HG03135 (cell line): ENCODE data around the gene SGCD.

Experiments used
- ATAC-seq: cut with Tn5 transposase; IDR thresholded peaks from one replicate; pipeline ENCODE4 v1.9.1; 2021; ENCODE audit warnings: mild to moderate bottlenecking, moderate library complexity; ENCODE audit not compliant: unreplicated experiment

SGCD gene

DNA sequence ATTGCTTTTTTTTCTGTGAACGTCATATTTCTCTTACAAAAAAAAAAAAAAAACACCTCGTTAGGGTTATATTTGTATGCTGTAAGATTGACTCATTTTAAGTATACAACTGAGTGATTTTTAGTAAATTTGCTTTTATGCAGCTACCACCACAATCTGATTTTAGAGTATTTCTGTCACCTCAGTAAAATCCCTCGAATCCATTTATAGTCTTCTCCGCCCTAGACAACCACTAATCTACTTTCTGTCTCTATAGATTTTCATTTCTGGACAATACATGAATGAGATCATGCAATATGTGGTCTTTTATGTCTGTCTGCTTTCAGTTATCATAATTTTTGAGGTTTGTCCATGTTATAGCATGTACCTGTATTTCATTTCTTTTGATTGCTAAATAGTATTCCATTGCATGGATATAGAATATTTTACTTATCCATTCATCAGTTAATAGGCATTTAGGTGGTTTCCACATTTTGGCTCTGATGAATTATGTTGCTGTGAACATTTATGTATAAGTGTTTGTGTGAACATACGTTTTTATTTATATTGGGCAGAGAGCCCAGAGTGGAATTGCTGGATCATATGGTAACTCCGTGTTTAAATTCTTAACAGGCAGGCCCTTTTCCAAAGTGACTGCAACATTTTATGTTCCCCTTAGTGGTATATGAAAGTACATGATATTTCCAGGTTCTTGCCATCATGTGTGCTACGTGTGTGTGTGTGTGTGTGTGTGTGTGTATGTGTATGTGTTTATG, 171.4 kb downstream of the SGCD start:
- no peak for ATAC-seq

DNA sequence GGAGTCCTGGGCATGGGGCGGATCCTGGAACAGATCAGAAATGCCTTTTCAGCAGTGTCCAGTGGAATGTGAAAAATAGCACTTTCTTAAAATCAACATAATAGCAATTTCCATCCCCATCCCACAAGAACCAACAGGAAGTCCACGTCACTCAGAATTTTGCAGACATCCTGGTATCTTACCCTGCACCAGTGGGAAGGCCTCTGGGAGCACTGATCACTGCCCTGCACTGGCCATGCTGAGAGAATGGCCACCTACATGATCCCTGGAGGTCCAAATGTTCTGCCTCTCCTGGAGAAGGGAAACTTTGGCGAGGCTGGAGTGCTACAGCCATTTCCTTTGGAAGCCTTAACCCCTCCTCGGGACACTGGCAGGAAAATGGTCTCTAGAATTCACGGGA, 173.8 kb downstream of the SGCD start:
- no peak for ATAC-seq

- ATAC-seq: no peak
Measured at GRCh38 chr5:156505101-156505500, 178.1 kb downstream of the SGCD start.

DNA sequence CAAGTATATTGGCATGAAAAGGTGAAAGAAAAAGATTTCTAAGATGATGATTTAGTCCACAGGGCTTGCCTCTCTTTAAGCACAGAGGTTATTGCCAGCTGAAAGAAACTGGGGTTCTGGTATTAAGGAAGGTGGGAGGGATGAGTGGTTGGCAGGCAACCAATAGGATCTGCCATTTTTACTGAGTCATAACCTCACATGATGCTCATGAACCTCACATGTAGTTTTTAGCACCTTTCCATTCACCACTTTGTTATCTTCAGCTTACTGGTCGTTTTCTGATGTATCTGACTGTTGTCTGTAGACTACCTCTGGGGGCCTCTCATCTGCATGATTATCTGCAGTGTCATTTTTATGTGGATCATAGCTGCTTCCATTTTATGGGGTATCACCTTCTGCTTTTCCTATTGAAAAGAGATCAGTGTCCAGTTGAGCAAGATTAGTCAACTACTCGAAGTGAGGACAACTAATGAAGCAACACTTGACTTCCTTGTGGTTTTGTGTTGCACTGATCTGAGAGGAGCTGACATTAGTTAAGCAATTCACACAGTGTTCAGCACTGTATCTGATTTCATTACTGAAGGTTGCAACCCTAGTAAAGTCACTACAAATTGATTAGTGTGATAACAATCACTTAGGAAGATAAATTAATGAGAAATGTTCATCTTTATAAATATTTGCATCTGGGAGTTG, 186.3 kb downstream of the SGCD start:
- ATAC-seq: no peak

- no peak for ATAC-seq
Measured at GRCh38 chr5:156515121-156515520, 188.2 kb downstream of the SGCD start.

- no peak for ATAC-seq
Measured at GRCh38 chr5:156515803-156516360, 188.9 kb downstream of the SGCD start.

DNA sequence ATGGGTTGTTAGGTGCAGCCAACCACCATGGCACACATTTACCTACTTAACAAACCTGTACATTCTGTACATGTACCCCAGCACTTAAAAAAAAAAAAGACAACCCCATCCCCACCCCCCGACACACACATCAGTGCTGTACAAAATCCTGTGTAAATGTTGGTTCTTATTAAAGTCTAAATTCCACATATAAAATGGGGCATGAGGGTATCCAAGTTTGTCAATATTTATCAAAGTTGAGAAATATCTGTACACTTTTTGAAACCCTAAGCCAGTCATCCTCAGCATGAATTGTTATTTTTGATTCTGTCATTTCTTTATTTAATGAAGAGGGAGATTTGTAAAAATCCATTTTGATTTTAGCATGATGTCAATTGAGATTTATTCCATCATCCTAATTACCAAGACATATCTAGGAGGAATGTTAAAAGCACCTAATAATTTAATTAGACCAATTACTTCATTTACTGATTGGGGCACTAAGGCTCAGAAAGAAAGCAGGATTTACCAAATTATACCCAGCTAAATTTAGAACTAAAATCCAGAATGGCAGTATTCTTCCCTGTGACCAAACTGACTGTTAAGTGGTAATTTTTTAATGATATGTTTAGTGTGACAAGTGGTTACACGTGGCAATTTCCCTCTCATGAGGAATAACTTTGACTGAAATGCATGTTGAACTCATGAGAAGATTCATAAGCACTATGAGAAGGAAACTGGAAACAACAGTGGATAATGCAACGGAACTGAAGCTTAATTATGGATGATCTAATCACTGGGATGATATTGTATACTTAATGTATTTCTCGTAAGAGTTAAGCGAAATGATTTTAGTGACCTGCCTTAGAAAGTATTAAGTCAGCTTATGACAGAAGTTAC, 195.9 kb downstream of the SGCD start:
- no peak for ATAC-seq

- no peak for ATAC-seq
Measured at GRCh38 chr5:156523607-156524006, 196.6 kb downstream of the SGCD start.

DNA sequence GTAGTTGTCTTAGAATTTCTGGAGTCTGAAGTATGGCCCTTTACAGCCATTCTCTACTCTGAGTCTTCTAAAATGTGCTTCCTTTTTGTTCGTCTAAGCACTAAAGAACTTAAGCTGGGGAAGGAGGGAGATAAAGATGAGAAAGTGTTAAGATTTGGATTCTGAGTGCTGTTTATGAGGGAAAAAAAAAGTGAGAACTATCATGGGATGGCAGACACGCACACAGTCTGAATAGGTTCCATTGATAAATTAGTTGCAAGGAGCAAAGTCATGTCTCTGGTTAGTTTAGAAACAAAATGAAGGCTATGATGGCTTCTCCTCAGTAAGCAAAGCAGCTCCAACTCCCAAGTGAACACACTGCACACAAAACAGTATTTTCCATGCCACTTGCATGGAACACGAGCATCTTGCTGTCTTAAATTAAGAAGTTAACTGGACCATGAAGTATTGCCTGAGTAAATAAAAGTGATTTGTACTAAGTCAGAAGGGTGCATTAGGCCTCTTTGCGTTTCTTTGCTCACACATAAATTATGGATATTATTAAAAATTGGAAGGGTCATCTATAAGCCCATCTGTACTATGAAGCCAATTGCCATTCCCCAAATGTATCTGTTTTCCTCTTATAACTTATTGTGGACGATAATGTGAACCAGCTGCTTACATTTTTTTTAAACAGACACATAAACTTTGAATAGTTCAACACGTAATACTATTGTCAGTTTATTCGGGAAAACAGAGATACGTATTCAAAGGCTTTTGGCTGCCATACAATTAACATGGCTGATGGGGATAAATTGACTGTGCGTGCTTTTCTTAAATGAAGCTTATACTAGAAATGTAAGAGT, 199.3 kb downstream of the SGCD start:
- no peak for ATAC-seq

- ATAC-seq: no peak
Measured at GRCh38 chr5:156527611-156528010, 200.6 kb downstream of the SGCD start.

- ATAC-seq: no peak
Measured at GRCh38 chr5:156528673-156529072, 201.7 kb downstream of the SGCD start.

- no peak for ATAC-seq
Measured at GRCh38 chr5:156529892-156530291, 202.9 kb downstream of the SGCD start.

DNA sequence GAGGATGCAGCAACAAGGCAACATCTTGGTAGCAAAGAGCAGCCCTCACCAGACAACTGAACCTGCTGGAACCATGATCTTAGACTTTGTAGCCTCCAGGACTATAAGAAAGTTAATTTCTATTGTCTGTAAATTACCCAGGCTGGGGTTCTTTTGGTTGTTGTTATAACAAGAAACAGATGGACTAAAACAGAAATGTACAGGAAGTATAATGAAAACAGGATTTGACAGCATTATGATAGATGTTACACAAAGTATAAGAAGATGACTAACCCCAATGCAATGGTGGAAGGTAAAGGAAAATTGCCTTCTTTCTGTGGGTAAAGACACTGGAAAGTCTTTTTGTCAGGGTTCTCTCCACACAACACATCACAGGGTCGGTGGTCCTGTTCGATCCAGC, 204.2 kb downstream of the SGCD start:
- ATAC-seq: no peak

GRCh38 chr5:156532921-156533320, 206.0 kb downstream of the SGCD start:
- no peak for ATAC-seq

GRCh38 chr5:156534085-156534484, 207.1 kb downstream of the SGCD start:
- ATAC-seq: no peak

DNA sequence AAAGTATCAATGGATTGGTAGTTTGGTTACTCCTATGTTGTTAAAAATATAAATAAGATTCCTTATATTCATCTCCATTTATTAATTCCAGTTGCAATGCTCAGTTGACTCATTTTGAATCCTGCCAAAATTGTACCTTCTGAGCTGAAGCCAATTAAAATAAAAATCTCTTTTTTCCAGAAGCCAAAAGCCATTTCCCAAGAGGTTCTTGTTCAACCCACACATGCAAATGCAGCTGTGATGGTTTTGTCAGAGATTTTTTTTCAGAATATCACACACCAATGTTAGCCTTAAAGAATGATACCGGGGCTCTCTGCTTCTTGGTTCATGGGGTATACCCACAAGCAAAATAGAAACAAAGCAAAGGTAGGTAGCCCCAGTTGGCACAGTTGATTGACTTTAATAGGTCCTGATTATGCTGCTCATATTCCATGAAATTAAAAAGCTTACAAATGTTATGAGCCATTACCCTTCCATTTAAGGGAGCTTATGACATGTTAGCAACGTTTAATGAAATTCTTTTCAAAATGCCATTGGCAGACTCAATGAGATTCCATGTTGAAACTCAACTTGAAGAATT, 208.0 kb downstream of the SGCD start:
- ATAC-seq: no peak

DNA sequence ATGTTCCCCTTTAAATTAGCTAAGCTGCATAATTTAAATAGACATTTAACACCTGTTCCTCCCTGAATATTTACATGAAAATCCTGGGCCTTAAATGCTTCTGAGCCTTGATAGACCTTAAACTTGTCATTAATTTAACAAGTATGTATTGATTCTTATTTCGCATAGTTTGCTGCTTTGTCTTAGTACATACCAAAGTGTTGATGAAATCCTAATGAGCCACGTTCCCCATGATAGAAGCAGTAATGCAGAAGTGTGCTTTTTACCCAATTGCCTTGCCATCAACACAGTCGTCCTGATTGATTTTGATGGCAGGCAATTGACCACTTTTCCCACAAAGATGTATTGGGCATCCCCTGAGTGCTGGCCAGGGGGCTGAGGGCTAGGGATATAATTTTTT, 213.5 kb downstream of the SGCD start:
- ATAC-seq: no peak

DNA sequence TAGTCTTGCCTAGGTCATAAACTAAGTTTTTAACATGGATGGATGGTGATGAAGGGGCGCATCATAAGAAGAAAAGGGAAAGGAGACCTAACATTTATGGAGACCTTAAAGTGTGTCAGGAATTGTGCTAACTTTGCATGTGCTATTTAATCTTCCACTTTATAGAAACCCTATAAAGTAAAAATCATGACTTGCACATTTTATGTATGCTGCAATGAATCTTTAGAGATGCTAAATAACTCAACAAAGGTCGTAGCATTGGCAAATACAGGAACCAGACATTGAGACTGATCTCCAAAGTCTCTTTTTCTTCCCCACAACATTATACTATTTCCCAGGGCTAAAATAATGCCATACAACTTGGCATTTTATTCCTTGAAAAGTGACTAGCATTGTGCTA, 214.6 kb downstream of the SGCD start:
- no peak for ATAC-seq

DNA sequence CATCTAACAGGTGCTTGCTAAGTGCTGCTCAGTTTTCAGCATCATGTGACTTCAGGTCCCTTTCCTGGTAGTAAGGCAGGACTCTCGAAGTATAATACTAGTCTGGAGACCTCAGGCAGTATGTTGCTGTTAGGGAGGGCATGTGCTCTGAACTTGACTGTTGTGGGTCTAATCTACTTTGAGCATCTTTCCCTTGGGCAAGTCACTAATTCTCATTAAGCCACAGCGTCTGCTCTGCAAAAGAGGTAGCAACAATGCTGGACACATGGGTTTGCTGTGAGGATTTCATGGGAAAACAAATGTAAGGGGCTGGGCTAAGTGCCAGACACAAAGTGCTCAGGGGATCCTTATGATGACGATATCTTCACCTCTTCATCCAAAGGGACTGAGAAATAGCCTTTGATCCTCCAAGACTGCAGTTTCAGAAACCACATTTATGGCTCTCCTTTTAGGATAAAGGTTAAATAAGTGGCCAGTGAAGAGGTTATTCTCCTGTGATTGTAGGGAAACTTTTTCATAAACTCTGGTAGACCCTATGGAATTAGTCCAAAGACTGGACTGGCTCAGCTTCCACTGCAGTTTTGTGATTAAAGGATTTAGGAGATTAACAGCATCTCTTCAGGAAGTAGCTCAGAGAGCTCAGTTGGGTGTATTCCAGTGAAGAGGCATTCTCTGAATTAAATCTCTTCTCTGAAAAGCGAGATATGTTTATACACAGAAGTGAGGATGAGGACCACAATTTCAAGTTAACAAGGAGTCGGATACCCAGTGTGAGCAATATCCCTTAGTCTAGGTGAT, 216.6 kb downstream of the SGCD start:
- no peak for ATAC-seq
